Suprapubic skin (tissue), 4 donors: ENCODE measurements around the gene DRC7. TPM values are rescaled to one million over a fixed set of nuclear protein-coding genes. Genes with fewer than 3 reads are reported as not detected.

Experiments used
- DNase-seq, 2 donors: peaks; one replicate each; pipeline ENCODE4 v3.0.0-alpha.2; 2019; ENCODE audit warnings: low spot score in 2 of 2
- H3K27ac ChIP-seq: fragments of 200-600 bp; sonication (generic); one replicate; pipeline ENCODE4 v1.5.1; 2019
- H3K27me3 ChIP-seq: fragments of 200-600 bp; sonication (generic); one replicate; pipeline ENCODE4 v1.5.1; 2019
- H3K36me3 ChIP-seq: fragments of 200-600 bp; sonication (generic); one replicate; pipeline ENCODE4 v1.5.1; 2019
- H3K4me1 ChIP-seq: fragments of 200-600 bp; sonication (generic); one replicate; pipeline ENCODE4 v1.5.1; 2019
- H3K4me3 ChIP-seq: fragments of 200-600 bp; sonication (generic); one replicate; pipeline ENCODE4 v1.5.1; 2019; ENCODE audit warnings: mild to moderate bottlenecking
- H3K9me3 ChIP-seq: fragments of 200-600 bp; sonication (generic); one replicate; pipeline ENCODE4 v1.5.1; 2019
- EP300 ChIP-seq: sonication (generic); formaldehyde crosslinking; IDR thresholded peaks from one replicate; pipeline ENCODE4 v1.6.1; 2017; ENCODE audit warnings: antibody characterized with exemption
- POLR2A ChIP-seq, 2 donors: fragments of 450-650 bp; IDR thresholded peaks; one replicate each; pipeline ENCODE4 v1.6.1; 2017; ENCODE audit warnings: antibody characterized with exemption in 2 of 2, mild to moderate bottlenecking in 2 of 2, moderate library complexity in 2 of 2
- POLR2AphosphoS5 ChIP-seq, 3 donors: sonication (generic); formaldehyde crosslinking; IDR thresholded peaks; one replicate each; pipeline ENCODE4 v1.6.1; 2017; ENCODE audit warnings: antibody characterized with exemption in 3 of 3
- WGBS: methylation state at CpG from one replicate; pipeline ENCODE4 v1.1.5; 2018; 5-methylcytosine and 5-hydroxymethylcytosine counted together
- total RNA-seq, 4 donors: library from RNA; depleted of rRNA; stranded (reverse); fragments of >200 nt; gene quantifications; one replicate each; pipeline ENCODE4 v1.1.0, GENCODE V29; 2016
- TF ChIP-seq, protein P1 (sequence below), 2 donors: fragments of 200-600 bp in 1 of 2; fragments of 450-650 bp in 1 of 2; sonication (generic) in 1 of 2; IDR thresholded peaks; one replicate each; pipeline ENCODE4 v1.5.1; 2016 to 2019; ENCODE audit warnings: antibody characterized with exemption in 2 of 2, mild to moderate bottlenecking in 1 of 2, moderate library complexity in 1 of 2

The DRC7 gene
- total RNA-seq, 4 donors from 2014 or later: not detected

DNA sequence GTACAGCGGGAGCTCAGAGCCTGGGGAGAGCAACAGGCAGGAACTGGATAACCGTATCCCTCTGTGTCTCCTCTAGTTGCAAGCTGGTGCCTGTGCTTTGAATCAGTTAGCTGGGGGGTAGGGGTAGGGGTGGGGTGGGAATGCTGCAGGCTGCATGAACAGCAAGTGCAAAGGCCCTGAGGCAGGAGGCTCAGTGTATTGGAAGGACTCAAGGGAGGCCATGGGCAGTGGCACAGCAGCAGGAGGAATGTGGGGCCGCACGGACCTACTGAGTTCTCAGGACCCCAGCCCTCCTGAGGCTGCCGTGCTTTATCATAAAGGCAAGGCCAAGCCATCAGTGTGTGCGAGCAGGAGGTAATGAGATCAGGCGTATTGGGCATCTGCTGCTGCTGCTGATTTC lies 44.2 kb downstream of the DRC7 start:
- 94% methylated on average over 5 of the region's 7 CpGs for WGBS
- no peak for DNase-seq
- peaks cover 5% of the 10 kb centered on the region for H3K36me3 ChIP-seq
- no peaks in the 10 kb centered on the region for H3K9me3 ChIP-seq
- H3K4me3 ChIP-seq: no peak overlapping the region
- peaks cover 72% of the 10 kb centered on the region for H3K4me1 ChIP-seq
- H3K27ac ChIP-seq: no peak overlapping the region
- TF ChIP-seq EP300: no peak
- TF ChIP-seq POLR2AphosphoS5 (IDR thresholded peaks at IDR 0.05): no peak
- TF ChIP-seq POLR2A (IDR thresholded peaks at IDR 0.05): no peak
- TF ChIP-seq, protein P1, sequence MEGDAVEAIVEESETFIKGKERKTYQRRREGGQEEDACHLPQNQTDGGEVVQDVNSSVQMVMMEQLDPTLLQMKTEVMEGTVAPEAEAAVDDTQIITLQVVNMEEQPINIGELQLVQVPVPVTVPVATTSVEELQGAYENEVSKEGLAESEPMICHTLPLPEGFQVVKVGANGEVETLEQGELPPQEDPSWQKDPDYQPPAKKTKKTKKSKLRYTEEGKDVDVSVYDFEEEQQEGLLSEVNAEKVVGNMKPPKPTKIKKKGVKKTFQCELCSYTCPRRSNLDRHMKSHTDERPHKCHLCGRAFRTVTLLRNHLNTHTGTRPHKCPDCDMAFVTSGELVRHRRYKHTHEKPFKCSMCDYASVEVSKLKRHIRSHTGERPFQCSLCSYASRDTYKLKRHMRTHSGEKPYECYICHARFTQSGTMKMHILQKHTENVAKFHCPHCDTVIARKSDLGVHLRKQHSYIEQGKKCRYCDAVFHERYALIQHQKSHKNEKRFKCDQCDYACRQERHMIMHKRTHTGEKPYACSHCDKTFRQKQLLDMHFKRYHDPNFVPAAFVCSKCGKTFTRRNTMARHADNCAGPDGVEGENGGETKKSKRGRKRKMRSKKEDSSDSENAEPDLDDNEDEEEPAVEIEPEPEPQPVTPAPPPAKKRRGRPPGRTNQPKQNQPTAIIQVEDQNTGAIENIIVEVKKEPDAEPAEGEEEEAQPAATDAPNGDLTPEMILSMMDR (IDR thresholded peaks at IDR 0.05): no peak
- H3K27me3 ChIP-seq: no peaks in the 10 kb centered on the region

DNA sequence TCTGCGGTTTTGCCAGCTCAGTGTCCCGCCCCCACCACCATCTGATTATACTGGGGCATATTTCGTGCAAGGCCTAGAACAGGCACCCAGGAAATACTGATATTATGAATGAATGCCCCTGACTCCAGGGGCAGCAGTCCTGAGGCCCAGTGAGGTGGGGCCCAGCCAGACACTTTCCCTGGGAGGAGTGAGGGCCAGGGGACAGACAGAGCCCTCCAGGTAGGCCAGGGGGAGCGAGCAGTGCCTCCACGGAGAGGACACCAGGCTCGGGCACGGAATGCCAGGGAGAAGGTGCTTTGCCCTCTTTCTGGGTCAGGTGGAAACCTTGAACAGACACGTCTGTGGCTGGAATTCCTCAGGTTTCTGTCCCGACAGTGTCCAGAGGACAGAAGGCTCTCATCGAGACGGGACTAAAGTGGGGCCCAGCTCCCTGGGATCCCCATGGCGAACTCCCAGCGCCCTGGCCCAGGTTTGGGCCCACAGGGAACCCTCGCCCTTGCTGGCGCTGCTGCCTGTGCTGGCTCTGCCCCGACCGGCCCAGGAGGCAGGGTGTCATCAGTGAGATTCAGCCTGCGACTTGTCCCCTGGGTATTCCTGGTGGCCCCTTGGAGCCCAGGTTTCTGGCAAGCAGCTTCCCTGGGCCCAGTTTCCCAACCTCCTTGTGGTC lies 45.3 kb downstream of the DRC7 start:
- no peaks in the 10 kb centered on the region for H3K9me3 ChIP-seq
- no peak overlapping the region for H3K4me3 ChIP-seq
- H3K36me3 ChIP-seq: peaks cover 14% of the 10 kb centered on the region
- DNase-seq: no peak
- no peaks in the 10 kb centered on the region for H3K27me3 ChIP-seq
- no peak for TF ChIP-seq POLR2AphosphoS5 (IDR thresholded peaks at IDR 0.05)
- TF ChIP-seq, protein P1 (IDR thresholded peaks at IDR 0.05): no peak
- no peak for TF ChIP-seq EP300
- TF ChIP-seq POLR2A (IDR thresholded peaks at IDR 0.05): no peak
- 50% methylated on average over 8 of the region's 18 CpGs for WGBS
- peaks cover 62% of the 10 kb centered on the region for H3K4me1 ChIP-seq
- H3K27ac ChIP-seq: peak overlapping the region; percentile 83

DNA sequence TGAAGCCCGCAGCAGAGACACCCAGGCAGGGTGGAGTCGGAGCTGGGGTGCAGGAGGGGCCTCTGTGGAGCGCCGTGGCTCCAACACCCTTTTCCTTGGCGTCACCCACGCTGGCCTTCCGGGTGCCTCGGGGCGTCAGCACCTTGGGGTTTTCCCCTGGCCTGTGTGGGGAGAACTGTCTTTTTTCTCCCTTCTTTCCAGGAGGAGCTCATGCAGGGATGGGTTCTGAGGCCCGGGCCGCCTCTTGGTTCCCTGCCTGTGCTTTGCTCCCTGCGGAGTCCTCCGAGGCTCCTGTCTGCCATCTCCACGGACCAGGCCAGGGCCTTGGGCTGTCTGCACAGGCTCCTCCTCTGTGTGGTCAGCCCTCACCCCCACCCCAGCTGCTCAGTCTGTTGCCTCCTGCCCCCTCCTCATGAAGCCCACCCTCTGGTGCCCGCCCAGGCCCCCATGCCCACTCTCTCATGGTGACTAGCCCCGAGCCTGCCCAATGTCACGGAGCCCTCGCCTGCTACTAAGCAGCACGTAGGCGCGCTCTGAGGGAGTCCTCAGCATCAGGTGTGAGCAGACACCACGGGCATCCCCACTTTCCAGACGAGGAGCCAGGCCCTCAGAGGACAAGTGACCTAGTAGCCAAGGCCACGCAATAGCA lies 45.9 kb downstream of the DRC7 start:
- TF ChIP-seq, protein P1 (IDR thresholded peaks at IDR 0.05): no peak
- TF ChIP-seq POLR2AphosphoS5 (IDR thresholded peaks at IDR 0.05) (peak in 1 of 3 donors; percentile 39), EP300 (no peak), POLR2A (IDR thresholded peaks at IDR 0.05) (no peak)
- peaks cover 61% of the 10 kb centered on the region for H3K4me1 ChIP-seq
- H3K27ac ChIP-seq: peak overlapping the region; percentile 83
- WGBS: 85% methylated on average over 3 of the region's 24 CpGs
- no peak overlapping the region for H3K4me3 ChIP-seq
- no peaks in the 10 kb centered on the region for H3K27me3 ChIP-seq
- H3K9me3 ChIP-seq: no peaks in the 10 kb centered on the region
- peaks cover 15% of the 10 kb centered on the region for H3K36me3 ChIP-seq
- DNase-seq: peak in 1 of 2 donors; percentile 79

- DNase-seq: no peak
- TF ChIP-seq, protein P1 (IDR thresholded peaks at IDR 0.05): no peak
- TF ChIP-seq POLR2AphosphoS5 (IDR thresholded peaks at IDR 0.05): no peak
- TF ChIP-seq POLR2A (IDR thresholded peaks at IDR 0.05): no peak
- TF ChIP-seq EP300: no peak
- peak overlapping the region; percentile 39 for H3K27ac ChIP-seq
- no peaks in the 10 kb centered on the region for H3K9me3 ChIP-seq
- peaks cover 15% of the 10 kb centered on the region for H3K36me3 ChIP-seq
- H3K4me1 ChIP-seq: peaks cover 52% of the 10 kb centered on the region
- H3K27me3 ChIP-seq: no peaks in the 10 kb centered on the region
- H3K4me3 ChIP-seq: no peak overlapping the region
- 55% methylated on average over 12 of the region's 16 CpGs for WGBS
Measured at GRCh38 chr16:57741660-57742191, 47.1 kb downstream of the DRC7 start.

GRCh38 chr16:57742543-57742942 lies 47.9 kb downstream of the DRC7 start:
- Histone ChIP-seq H3K9me3 (no peaks in the 10 kb centered on the region), H3K4me1 (peaks cover 43% of the 10 kb centered on the region), H3K36me3 (peaks cover 20% of the 10 kb centered on the region), H3K27me3 (no peaks in the 10 kb centered on the region), H3K4me3 (no peak overlapping the region), H3K27ac (no peak overlapping the region)
- TF ChIP-seq POLR2AphosphoS5 (IDR thresholded peaks at IDR 0.05): no peak
- TF ChIP-seq EP300: no peak
- TF ChIP-seq, protein P1 (IDR thresholded peaks at IDR 0.05): no peak
- no peak for TF ChIP-seq POLR2A (IDR thresholded peaks at IDR 0.05)
- no peak for DNase-seq
- WGBS: 43% methylated on average over 4 of the region's 4 CpGs
